ENCODE measurements around the gene AOPEP.

DNA sequence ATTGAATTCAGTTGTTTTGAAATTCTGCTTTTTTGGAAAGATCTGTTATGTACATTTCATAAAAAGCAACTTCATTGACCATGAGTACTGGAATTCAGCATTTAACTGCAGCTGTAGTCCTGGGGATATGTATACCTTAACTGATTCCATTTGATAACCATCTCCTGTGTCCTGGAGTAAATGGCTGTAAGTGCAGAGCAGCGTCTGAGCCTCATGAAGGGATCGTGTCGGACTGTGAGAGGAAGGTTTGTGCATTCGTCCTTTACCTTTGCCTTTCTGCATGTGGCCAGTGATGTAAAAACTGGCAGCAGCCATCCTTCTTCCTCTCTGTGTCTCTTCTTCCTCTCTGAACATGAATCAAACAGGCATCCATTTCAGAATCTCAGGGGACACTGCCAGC is 303.8 kb downstream of the AOPEP start:
- TF ChIP-seq, protein P1, sequence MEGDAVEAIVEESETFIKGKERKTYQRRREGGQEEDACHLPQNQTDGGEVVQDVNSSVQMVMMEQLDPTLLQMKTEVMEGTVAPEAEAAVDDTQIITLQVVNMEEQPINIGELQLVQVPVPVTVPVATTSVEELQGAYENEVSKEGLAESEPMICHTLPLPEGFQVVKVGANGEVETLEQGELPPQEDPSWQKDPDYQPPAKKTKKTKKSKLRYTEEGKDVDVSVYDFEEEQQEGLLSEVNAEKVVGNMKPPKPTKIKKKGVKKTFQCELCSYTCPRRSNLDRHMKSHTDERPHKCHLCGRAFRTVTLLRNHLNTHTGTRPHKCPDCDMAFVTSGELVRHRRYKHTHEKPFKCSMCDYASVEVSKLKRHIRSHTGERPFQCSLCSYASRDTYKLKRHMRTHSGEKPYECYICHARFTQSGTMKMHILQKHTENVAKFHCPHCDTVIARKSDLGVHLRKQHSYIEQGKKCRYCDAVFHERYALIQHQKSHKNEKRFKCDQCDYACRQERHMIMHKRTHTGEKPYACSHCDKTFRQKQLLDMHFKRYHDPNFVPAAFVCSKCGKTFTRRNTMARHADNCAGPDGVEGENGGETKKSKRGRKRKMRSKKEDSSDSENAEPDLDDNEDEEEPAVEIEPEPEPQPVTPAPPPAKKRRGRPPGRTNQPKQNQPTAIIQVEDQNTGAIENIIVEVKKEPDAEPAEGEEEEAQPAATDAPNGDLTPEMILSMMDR (IDR thresholded peaks at IDR 0.05; ENCODE audit: poor library complexity, severe bottlenecking), result no peak
- TF ChIP-seq RAD21 (conservative IDR thresholded peaks at IDR 0.05), result no peak
- no peak for TF ChIP-seq EP300 (conservative IDR thresholded peaks at IDR 0.05; ENCODE audit: poor library complexity, severe bottlenecking)
- no peak for TF ChIP-seq EZH2 (IDR thresholded peaks at IDR 0.05; ENCODE audit: borderline replicate concordance, insufficient read depth, low read length, poor library complexity, severe bottlenecking)
- TF ChIP-seq TAF1 (IDR thresholded peaks at IDR 0.05; ENCODE audit: low read depth), result no peak
- TF ChIP-seq POLR2AphosphoS5 (IDR thresholded peaks at IDR 0.05), result no peak
- TF ChIP-seq, protein P2, sequence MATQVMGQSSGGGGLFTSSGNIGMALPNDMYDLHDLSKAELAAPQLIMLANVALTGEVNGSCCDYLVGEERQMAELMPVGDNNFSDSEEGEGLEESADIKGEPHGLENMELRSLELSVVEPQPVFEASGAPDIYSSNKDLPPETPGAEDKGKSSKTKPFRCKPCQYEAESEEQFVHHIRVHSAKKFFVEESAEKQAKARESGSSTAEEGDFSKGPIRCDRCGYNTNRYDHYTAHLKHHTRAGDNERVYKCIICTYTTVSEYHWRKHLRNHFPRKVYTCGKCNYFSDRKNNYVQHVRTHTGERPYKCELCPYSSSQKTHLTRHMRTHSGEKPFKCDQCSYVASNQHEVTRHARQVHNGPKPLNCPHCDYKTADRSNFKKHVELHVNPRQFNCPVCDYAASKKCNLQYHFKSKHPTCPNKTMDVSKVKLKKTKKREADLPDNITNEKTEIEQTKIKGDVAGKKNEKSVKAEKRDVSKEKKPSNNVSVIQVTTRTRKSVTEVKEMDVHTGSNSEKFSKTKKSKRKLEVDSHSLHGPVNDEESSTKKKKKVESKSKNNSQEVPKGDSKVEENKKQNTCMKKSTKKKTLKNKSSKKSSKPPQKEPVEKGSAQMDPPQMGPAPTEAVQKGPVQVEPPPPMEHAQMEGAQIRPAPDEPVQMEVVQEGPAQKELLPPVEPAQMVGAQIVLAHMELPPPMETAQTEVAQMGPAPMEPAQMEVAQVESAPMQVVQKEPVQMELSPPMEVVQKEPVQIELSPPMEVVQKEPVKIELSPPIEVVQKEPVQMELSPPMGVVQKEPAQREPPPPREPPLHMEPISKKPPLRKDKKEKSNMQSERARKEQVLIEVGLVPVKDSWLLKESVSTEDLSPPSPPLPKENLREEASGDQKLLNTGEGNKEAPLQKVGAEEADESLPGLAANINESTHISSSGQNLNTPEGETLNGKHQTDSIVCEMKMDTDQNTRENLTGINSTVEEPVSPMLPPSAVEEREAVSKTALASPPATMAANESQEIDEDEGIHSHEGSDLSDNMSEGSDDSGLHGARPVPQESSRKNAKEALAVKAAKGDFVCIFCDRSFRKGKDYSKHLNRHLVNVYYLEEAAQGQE (IDR thresholded peaks at IDR 0.05; ENCODE audit: borderline replicate concordance), result no peak
